GM21528 (cell line): ENCODE measurements around the gene BBS9.
"Not testable (repeated sequence)": the region's sequence is repeated elsewhere in the genome, so short reads cannot be mapped to it uniquely, and the experiment has no call there.

ENCODE experiments used
- ATAC-seq: cut with Tn5 transposase; IDR thresholded peaks from one replicate; pipeline ENCODE4 v1.9.1; 2021; ENCODE audit warnings: mild to moderate bottlenecking, moderate library complexity; ENCODE audit not compliant: unreplicated experiment, low FRiP score

The BBS9 gene

GRCh38 chr7:33472348-33473025, 343.1 kb downstream of the BBS9 start:
- no peak for ATAC-seq

GRCh38 chr7:33477719-33478480, 348.5 kb downstream of the BBS9 start:
- no peak for ATAC-seq

GRCh38 chr7:33484476-33484875, 355.1 kb downstream of the BBS9 start:
- not testable (repeated sequence) for ATAC-seq

GRCh38 chr7:33485747-33486493, 356.6 kb downstream of the BBS9 start:
- no peak for ATAC-seq

- ATAC-seq: no peak
These were observed 357.3 kb downstream of the BBS9 start for GRCh38 chr7:33486633-33487032.

- peak; percentile 94 for ATAC-seq
These were observed 358.8 kb downstream of the BBS9 start for GRCh38 chr7:33487998-33488682.

GRCh38 chr7:33494474-33494873, 365.1 kb downstream of the BBS9 start:
- ATAC-seq: no peak

GRCh38 chr7:33495207-33495606, 365.8 kb downstream of the BBS9 start:
- no peak for ATAC-seq

- no peak for ATAC-seq
These were observed 367.7 kb downstream of the BBS9 start for GRCh38 chr7:33497051-33497450.

GRCh38 chr7:33500703-33501701, 371.6 kb downstream of the BBS9 start:
- no peak for ATAC-seq

GRCh38 chr7:33503014-33503413, 373.6 kb downstream of the BBS9 start:
- ATAC-seq: no peak

- no peak for ATAC-seq
These were observed 374.4 kb downstream of the BBS9 start for GRCh38 chr7:33503736-33504135.

GRCh38 chr7:33504266-33504665, 374.9 kb downstream of the BBS9 start:
- no peak for ATAC-seq

GRCh38 chr7:33509206-33509605, 379.8 kb downstream of the BBS9 start:
- ATAC-seq: no peak

- ATAC-seq: no peak
These were observed 382.4 kb downstream of the BBS9 start for GRCh38 chr7:33511778-33512177.

- no peak for ATAC-seq
These were observed 387.2 kb downstream of the BBS9 start for GRCh38 chr7:33516568-33516967.

- no peak for ATAC-seq
These were observed 387.8 kb downstream of the BBS9 start for GRCh38 chr7:33517191-33517590.

GRCh38 chr7:33527008-33527407, 397.6 kb downstream of the BBS9 start:
- not testable (repeated sequence) for ATAC-seq

- ATAC-seq: not testable (repeated sequence)
These were observed 398.2 kb downstream of the BBS9 start for GRCh38 chr7:33527613-33528012.

GRCh38 chr7:33529070-33529469, 399.7 kb downstream of the BBS9 start:
- ATAC-seq: no peak
